GM23338 (cell line): ENCODE results near the gene AGFG2. TPM values are rescaled to one million over a fixed set of nuclear protein-coding genes. Genes with fewer than 3 reads are reported as not detected.

Source experiments
- ATAC-seq: fragments of 200-7000 bp; cut with Tn5 transposase; 3 replicates; pipeline ENCODE4 v1.9.1; 2020
- DNase-seq: peaks from one replicate; pipeline ENCODE4 v3.0.0-alpha.2; 2015; ENCODE audit warnings: low spot score
- H2AFZ ChIP-seq: fragments of 200-600 bp; sonication (generic); 2 replicates; pipeline ENCODE4 v1.8.0; 2016; ENCODE audit warnings: antibody characterized with exemption, mild to moderate bottlenecking, moderate library complexity
- H3F3A ChIP-seq: fragments of 200-600 bp; sonication (generic); replicated peaks from 2 replicates; pipeline ENCODE4 v1.8.0; 2017; ENCODE audit warnings: antibody characterized with exemption, mixed run types, low read depth
- H3K27ac ChIP-seq: fragments of 200-600 bp; sonication (generic); 2 replicates; pipeline ENCODE4 v1.6.1; 2016; ENCODE audit warnings: low read depth
- H3K27me3 ChIP-seq: fragments of 200-600 bp; sonication (generic); 2 replicates; pipeline ENCODE4 v1.8.0; 2016; ENCODE audit warnings: mild to moderate bottlenecking, mixed run types, moderate library complexity; ENCODE audit not compliant: insufficient read depth
- H3K36me3 ChIP-seq: fragments of 200-600 bp; sonication (generic); 2 replicates; pipeline ENCODE4 v1.8.0; 2016; ENCODE audit warnings: mild to moderate bottlenecking; ENCODE audit not compliant: insufficient read depth
- H3K4me1 ChIP-seq: fragments of 200-600 bp; sonication (generic); 2 replicates; pipeline ENCODE4 v1.8.0; 2016; ENCODE audit warnings: mild to moderate bottlenecking, moderate library complexity; ENCODE audit not compliant: insufficient read depth
- H3K4me2 ChIP-seq: fragments of 200-600 bp; sonication (generic); 2 replicates; pipeline ENCODE4 v1.7.1; 2017; ENCODE audit warnings: mixed run types
- H3K4me3 ChIP-seq: fragments of 200-600 bp; sonication (generic); 2 replicates; pipeline ENCODE4 v1.6.1; 2016; ENCODE audit warnings: mixed run types
- H3K79me2 ChIP-seq: fragments of 200-600 bp; sonication (generic); replicated peaks from 2 replicates; pipeline ENCODE4 v1.8.0; 2017; ENCODE audit warnings: mild to moderate bottlenecking; ENCODE audit not compliant: insufficient read depth
- H3K9me2 ChIP-seq: fragments of 200-600 bp; sonication (generic); 2 replicates; pipeline ENCODE4 v1.8.0; 2017; ENCODE audit not compliant: insufficient read depth
- H4K20me1 ChIP-seq: fragments of 200-600 bp; sonication (generic); replicated peaks from 2 replicates; pipeline ENCODE4 v1.8.0; 2017; ENCODE audit warnings: mild to moderate bottlenecking; ENCODE audit not compliant: insufficient read depth
- H3K27ac Mint-ChIP-seq: 2 replicates; pipeline ENCODE4 v1.8.0; 2020; ENCODE audit warnings: inconsistent platforms, mild to moderate bottlenecking, moderate library complexity, mixed read lengths
- H3K27me3 Mint-ChIP-seq: 3 replicates; pipeline ENCODE4 v1.8.0; 2022; ENCODE audit warnings: low read depth, mild to moderate bottlenecking, moderate library complexity, mixed read lengths, inconsistent platforms; ENCODE audit not compliant: insufficient read depth, poor library complexity
- H3K36me3 Mint-ChIP-seq: 3 replicates; pipeline ENCODE4 v1.8.0; 2021; ENCODE audit warnings: low read depth, mild to moderate bottlenecking, inconsistent platforms, moderate library complexity, mixed read lengths
- H3K4me1 Mint-ChIP-seq: 3 replicates; pipeline ENCODE4 v1.8.0; 2020; ENCODE audit warnings: mild to moderate bottlenecking, inconsistent platforms, mixed read lengths
- H3K4me3 Mint-ChIP-seq: 3 replicates; pipeline ENCODE4 v1.8.0; 2021; ENCODE audit warnings: moderate library complexity, mild to moderate bottlenecking, inconsistent platforms, mixed read lengths
- H3K9me3 Mint-ChIP-seq: 3 replicates; pipeline ENCODE4 v1.8.0; 2020; ENCODE audit warnings: moderate library complexity, mild to moderate bottlenecking, inconsistent platforms, mixed read lengths
- CREB1 ChIP-seq: fragments of 250-450 bp; sonication (Bioruptor Pico); IDR thresholded peaks from 2 replicates; pipeline ENCODE4 v1.5.0; 2020; ENCODE audit warnings: low read depth, mild to moderate bottlenecking, moderate library complexity
- CTCF ChIP-seq, 2 experiments: fragments of 200-600 bp in 1 of 2; sonication (generic) in 1 of 2; conservative IDR thresholded peaks; 2 replicates each; pipeline versions ENCODE4 v1.5.1 to v1.6.1; 2016 to 2017; ENCODE audit warnings: antibody characterized with exemption in 2 of 2, low read depth in 2 of 2, mild to moderate bottlenecking in 2 of 2, moderate library complexity in 1 of 2
- EZH2 ChIP-seq: fragments of 200-600 bp; sonication (generic); IDR thresholded peaks from one replicate; pipeline ENCODE4 v1.8.0; 2017; ENCODE audit warnings: antibody characterized with exemption, mild to moderate bottlenecking, low read depth; ENCODE audit not compliant: unreplicated experiment
- JUNB ChIP-seq: IDR thresholded peaks from one replicate; pipeline ENCODE4 v1.6.1; 2016; ENCODE audit warnings: antibody characterized with exemption; ENCODE audit not compliant: unreplicated experiment
- NANOG ChIP-seq: IDR thresholded peaks from 2 replicates; pipeline ENCODE4 v1.6.1; 2016; ENCODE audit warnings: antibody characterized with exemption, borderline replicate concordance
- POLR2AphosphoS5 ChIP-seq: IDR thresholded peaks from 2 replicates; pipeline ENCODE4 v1.6.1; 2016; ENCODE audit warnings: antibody characterized with exemption, low read depth
- REST ChIP-seq: IDR thresholded peaks from one replicate; pipeline ENCODE4 v1.6.1; 2018; ENCODE audit warnings: antibody characterized with exemption; ENCODE audit not compliant: unreplicated experiment
- STAT1 ChIP-seq: IDR thresholded peaks from one replicate; pipeline ENCODE4 v1.6.1; 2016; ENCODE audit warnings: antibody characterized with exemption; ENCODE audit not compliant: unreplicated experiment
- ZNF114 ChIP-seq: fragments of 250-450 bp; sonication (Bioruptor Pico); IDR thresholded peaks from 2 replicates; pipeline ENCODE4 v1.5.0; 2020; ENCODE audit warnings: mild to moderate bottlenecking, moderate library complexity
- ZNF331 ChIP-seq: fragments of 250-450 bp; sonication (Bioruptor Pico); IDR thresholded peaks from 2 replicates; pipeline ENCODE4 v1.5.0; 2020; ENCODE audit warnings: low read depth, mild to moderate bottlenecking, moderate library complexity
- polyA plus RNA-seq: library from polyadenylated mRNA; unstranded; fragments of >200 nt; fragmentation: Nextera tagmentation; extraction: Ambion mirVana; gene quantifications from 2 replicates; pipeline ENCODE4 v1.2.1, GENCODE V29; 2016
- total RNA-seq: library from RNA; depleted of rRNA; stranded (reverse); fragments of >200 nt; shearing (Covaris generic); gene quantifications from 2 replicates; pipeline ENCODE4 v1.2.3, GENCODE V29; 2014

Gene AGFG2
- total and polyA plus RNA-seq, 2 experiments from 2014 or later: 2.3 to 8.9 TPM

DNA sequence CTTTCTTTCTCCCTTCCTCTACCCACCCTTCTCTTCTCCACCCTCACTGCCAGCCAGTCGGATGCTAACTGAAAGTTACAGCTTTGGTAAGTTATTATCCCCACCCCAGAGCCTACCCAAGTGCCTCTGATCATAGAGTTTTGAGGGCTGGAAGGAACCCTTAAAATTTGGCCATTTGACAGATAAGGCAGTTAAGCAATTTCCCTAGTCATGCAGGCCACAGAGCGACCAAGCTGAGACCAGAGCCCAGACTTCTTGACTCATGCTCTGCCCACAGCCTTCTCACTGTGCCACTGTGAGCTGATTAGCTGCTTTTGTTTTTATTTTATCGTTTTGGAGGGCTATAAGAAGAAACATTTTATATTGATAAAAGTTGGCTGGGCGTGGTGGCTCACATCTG, 17.5 kb downstream of the AGFG2 start (continued):
- no peak for TF ChIP-seq REST
- no peak for TF ChIP-seq ZNF331
- no peak for TF ChIP-seq NANOG
- TF ChIP-seq ZNF114: no peak
- no peak for TF ChIP-seq JUNB
- TF ChIP-seq CREB1: no peak
- TF ChIP-seq EZH2: no peak
- no peak for TF ChIP-seq STAT1
- TF ChIP-seq CTCF (conservative IDR thresholded peaks at IDR 0.05; ENCODE audit: low read depth in 2 of 2): no peak

DNA sequence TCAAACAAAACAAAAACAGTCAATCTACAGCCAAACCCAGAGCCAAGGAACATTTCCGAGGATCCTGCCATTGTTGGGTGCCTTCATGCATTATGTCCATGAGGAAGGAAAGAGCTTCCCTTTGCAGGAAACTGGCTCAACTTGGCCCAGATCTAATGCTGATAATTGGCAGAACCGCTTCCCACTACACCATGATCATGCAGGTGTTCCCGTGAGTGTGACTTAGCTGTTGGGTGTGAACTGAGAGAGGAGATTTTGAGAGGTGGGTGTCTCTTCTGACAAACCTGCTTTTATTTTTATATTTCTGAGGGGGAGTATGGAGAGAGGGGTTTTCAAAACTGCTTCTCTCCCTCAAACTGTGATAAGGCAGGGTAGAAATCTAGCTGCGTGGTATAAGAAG, 20.1 kb downstream of the AGFG2 start:
- 0 out of 2 replicates have a peak, but pooled peaks cover 2% of the 10 kb centered on the region for H3F3A ChIP-seq
- H3K27ac ChIP-seq: no peak overlapping the region
- no peaks in the 10 kb centered on the region for H3K27me3 ChIP-seq
- 0 out of 2 replicates have a peak, but pooled peaks cover 2% of the 10 kb centered on the region for H4K20me1 ChIP-seq
- no peak overlapping the region for H3K4me3 Mint-ChIP-seq
- H2AFZ ChIP-seq: no peak overlapping the region
- H3K9me3 Mint-ChIP-seq: no peaks in the 10 kb centered on the region
- H3K79me2 ChIP-seq: no peaks in the 10 kb centered on the region
- no peaks in the 10 kb centered on the region; the same call in 1 of the 3 replicates for H3K4me1 Mint-ChIP-seq
- TF ChIP-seq ZNF331 (no peak), REST (no peak), EZH2 (no peak), JUNB (no peak), POLR2AphosphoS5 (no peak)
- ATAC-seq (no peak), DNase-seq (no peak)
- no peaks in the 10 kb centered on the region for H3K4me1 ChIP-seq
- no peaks in the 10 kb centered on the region; the same call in 1 of the 2 replicates for H3K36me3 ChIP-seq
- H3K9me2 ChIP-seq: no peaks in the 10 kb centered on the region
- peaks cover 9% of the 10 kb centered on the region; the same call in 2 of the 3 replicates for H3K36me3 Mint-ChIP-seq
- H3K4me2 ChIP-seq: no peak overlapping the region
- H3K4me3 ChIP-seq: no peak overlapping the region
- H3K27ac Mint-ChIP-seq: no peak overlapping the region
- H3K27me3 Mint-ChIP-seq: peaks cover 10% of the 10 kb centered on the region
